ENCODE results near the gene KLHL36.

GRCh38 chr16:84700446-84701300, 52.4 kb downstream of the KLHL36 start:
- no peak for TF ChIP-seq CTCF (conservative IDR thresholded peaks at IDR 0.05; ENCODE audit: low read length)
- TF ChIP-seq EZH2phosphoT487 (IDR thresholded peaks at IDR 0.05; ENCODE audit: borderline replicate concordance, low read depth, low read length) = no peak

Data from OCI-LY7 (cell line).